ENCODE measurements around the gene LRTM2. TPM values are rescaled to one million over a fixed set of nuclear protein-coding genes. Genes with fewer than 3 reads are reported as not detected.

LRTM2 gene
- total RNA-seq, 3 donors from 2014 or later (not counting 1 experiment from before 2014, with no cell fraction given), result not detected

DNA sequence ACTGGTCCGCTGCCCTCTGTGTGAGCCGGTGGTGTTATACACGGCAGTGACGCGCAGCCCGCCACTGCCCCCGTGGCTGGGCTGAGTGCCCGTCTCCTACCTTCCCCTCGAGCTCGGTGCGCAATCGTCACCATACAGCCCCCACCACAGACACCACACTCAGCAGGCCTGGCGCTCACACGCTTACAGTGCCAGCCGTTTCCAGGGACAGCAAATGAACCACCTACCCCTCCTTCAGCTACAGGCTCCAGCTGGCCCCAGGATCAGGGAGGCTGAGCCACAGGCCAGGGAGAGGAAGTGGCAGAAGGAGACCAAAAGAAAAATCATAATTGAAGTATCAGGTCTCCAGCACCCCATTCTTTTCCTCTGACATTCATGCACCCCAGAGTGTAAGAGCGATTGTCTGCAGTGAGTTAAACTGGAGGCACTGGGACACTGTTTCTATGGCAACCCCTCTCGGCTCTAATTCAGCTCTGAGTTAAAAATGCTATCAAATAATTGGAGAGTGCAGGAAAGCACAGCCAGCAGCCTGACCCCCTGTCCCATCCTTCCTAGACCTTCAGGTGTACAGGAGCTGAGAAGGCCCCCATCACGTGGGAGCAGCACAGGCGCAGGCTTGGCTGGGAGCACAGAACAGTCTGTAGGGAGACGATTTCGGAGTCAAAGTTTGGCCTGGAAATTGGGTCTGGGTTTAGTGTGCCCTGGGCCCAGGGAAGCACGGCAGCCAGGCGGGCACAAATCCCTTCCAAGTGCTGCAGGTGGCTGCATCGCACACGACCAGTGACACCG, 18.0 kb downstream of the LRTM2 start:
- Histone ChIP-seq H3K27ac (ENCODE audit: low read length) (no peak overlapping the region), H3K4me1 (ENCODE audit: control insufficient read depth, insufficient read depth, low read length) (peaks cover 3% of the 10 kb centered on the region), H3K4me3 (ENCODE audit: low read length) (no peak overlapping the region), H3K27me3 (ENCODE audit: control insufficient read depth, insufficient read depth, low read length) (no peaks in the 10 kb centered on the region), H3K36me3 (ENCODE audit: control insufficient read depth, insufficient read depth, low read length) (no peaks in the 10 kb centered on the region), H3K9me3 (ENCODE audit: control insufficient read depth, insufficient read depth, low read length) (no peaks in the 10 kb centered on the region)
- Mint-ChIP-seq H3K27me3 (ENCODE audit: low read depth in 2 of 2) (peaks cover 5 to 7% of the 10 kb centered on the region in 2 donors), H3K9me3 (no peaks in the 10 kb centered on the region), H3K27ac (no peak overlapping the region), H3K4me1 (peaks cover 0 to 1% of the 10 kb centered on the region in 2 donors), H3K36me3 (no peaks in the 10 kb centered on the region), H3K4me3 (no peak overlapping the region)
- 85% methylated on average over 26 of the region's 26 CpGs for WGBS (ENCODE audit: insufficient coverage)
- ATAC-seq (no peak), DNase-seq (no peak)
- intact Hi-C loops (cut with micrococcal nuclease), result no loop called here
- TF ChIP-seq, protein P1, sequence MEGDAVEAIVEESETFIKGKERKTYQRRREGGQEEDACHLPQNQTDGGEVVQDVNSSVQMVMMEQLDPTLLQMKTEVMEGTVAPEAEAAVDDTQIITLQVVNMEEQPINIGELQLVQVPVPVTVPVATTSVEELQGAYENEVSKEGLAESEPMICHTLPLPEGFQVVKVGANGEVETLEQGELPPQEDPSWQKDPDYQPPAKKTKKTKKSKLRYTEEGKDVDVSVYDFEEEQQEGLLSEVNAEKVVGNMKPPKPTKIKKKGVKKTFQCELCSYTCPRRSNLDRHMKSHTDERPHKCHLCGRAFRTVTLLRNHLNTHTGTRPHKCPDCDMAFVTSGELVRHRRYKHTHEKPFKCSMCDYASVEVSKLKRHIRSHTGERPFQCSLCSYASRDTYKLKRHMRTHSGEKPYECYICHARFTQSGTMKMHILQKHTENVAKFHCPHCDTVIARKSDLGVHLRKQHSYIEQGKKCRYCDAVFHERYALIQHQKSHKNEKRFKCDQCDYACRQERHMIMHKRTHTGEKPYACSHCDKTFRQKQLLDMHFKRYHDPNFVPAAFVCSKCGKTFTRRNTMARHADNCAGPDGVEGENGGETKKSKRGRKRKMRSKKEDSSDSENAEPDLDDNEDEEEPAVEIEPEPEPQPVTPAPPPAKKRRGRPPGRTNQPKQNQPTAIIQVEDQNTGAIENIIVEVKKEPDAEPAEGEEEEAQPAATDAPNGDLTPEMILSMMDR (IDR thresholded peaks at IDR 0.05), result no peak

DNA sequence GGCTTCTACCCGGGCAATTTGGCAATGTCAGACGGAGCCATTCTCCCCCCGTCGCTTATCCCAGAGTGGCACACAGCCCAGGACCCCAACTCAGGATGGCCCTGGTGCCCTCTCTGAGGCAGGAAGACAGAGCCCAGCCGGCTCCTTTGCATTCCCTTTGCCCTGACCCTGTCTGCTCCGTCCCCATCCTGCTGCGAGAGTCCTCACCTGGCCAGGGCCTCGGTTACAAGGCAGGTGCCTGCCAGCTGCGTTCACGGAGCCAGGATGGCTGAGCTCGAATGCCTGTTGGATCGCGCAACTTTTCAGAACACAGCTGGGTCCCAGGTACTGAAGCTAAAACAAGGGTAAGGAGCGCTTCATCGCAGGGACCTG, 18.6 kb downstream of the LRTM2 start:
- TF ChIP-seq, protein P1 (IDR thresholded peaks at IDR 0.05), result no peak
- no peaks in the 10 kb centered on the region for H3K9me3 ChIP-seq (ENCODE audit: control insufficient read depth, insufficient read depth, low read length)
- no peaks in the 10 kb centered on the region for H3K36me3 ChIP-seq (ENCODE audit: control insufficient read depth, insufficient read depth, low read length)
- H3K4me3 ChIP-seq (ENCODE audit: low read length), result no peak overlapping the region
- Mint-ChIP-seq H3K27me3 (ENCODE audit: low read depth in 2 of 2) (peaks cover 2 to 3% of the 10 kb centered on the region in 2 donors), H3K4me1 (no peaks in the 10 kb centered on the region), H3K36me3 (no peaks in the 10 kb centered on the region), H3K27ac (no peak overlapping the region), H3K4me3 (no peak overlapping the region), H3K9me3 (no peaks in the 10 kb centered on the region)
- intact Hi-C loops (cut with micrococcal nuclease), result no loop called here
- no peak overlapping the region for H3K27ac ChIP-seq (ENCODE audit: low read length)
- DNase-seq (no peak), ATAC-seq (no peak)
- H3K27me3 ChIP-seq (ENCODE audit: control insufficient read depth, insufficient read depth, low read length), result no peaks in the 10 kb centered on the region
- H3K4me1 ChIP-seq (ENCODE audit: control insufficient read depth, insufficient read depth, low read length), result peaks cover 3% of the 10 kb centered on the region
- WGBS (ENCODE audit: insufficient coverage), result 91% methylated on average over 15 of the region's 15 CpGs

DNA sequence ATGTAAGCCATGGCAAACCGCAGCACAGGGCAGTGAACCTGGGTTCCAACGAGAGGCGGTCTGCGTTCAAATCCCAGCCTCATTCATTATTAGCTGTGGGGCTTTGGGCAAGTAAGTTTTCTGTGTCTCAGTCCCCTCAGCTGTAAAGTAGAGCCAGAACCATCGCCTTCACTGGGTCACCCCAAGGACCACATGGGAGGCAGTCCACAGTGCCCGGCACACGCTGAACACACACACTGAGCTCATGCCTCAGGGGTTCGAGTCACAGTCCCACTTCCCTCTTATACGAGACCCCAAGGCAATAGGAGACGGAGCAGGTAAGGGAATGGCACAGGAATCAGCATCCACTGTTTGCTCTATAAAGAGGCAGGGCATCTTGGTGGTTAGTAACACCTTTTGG, 19.1 kb downstream of the LRTM2 start:
- ATAC-seq (no peak), DNase-seq (no peak)
- Mint-ChIP-seq H3K27me3 (ENCODE audit: low read depth in 2 of 2) (peaks cover 0 to 3% of the 10 kb centered on the region in 2 donors), H3K4me3 (no peak overlapping the region), H3K4me1 (no peaks in the 10 kb centered on the region), H3K36me3 (no peaks in the 10 kb centered on the region), H3K27ac (no peak overlapping the region), H3K9me3 (no peaks in the 10 kb centered on the region)
- no peak overlapping the region for H3K4me3 ChIP-seq (ENCODE audit: low read length)
- WGBS (ENCODE audit: insufficient coverage), result 93% methylated on average over 10 of the region's 10 CpGs
- peaks cover 3% of the 10 kb centered on the region for H3K4me1 ChIP-seq (ENCODE audit: control insufficient read depth, insufficient read depth, low read length)
- H3K27ac ChIP-seq (ENCODE audit: low read length), result no peak overlapping the region
- H3K36me3 ChIP-seq (ENCODE audit: control insufficient read depth, insufficient read depth, low read length), result no peaks in the 10 kb centered on the region
- H3K27me3 ChIP-seq (ENCODE audit: control insufficient read depth, insufficient read depth, low read length), result no peaks in the 10 kb centered on the region
- H3K9me3 ChIP-seq (ENCODE audit: control insufficient read depth, insufficient read depth, low read length), result no peaks in the 10 kb centered on the region
- intact Hi-C loops (cut with micrococcal nuclease), result no loop called here
- TF ChIP-seq, protein P1 (IDR thresholded peaks at IDR 0.05), result no peak
